Lower leg skin (tissue), 4 donors: ENCODE measurements around the gene EDRF1. TPM values are rescaled to one million over a fixed set of nuclear protein-coding genes. Genes with fewer than 3 reads are reported as not detected.

Experiments
- DNase-seq, 2 donors: peaks; one replicate each; pipeline ENCODE4 v3.0.0-alpha.2; 2019; ENCODE audit warnings: low spot score in 2 of 2
- H3K4me3 ChIP-seq: fragments of 200-600 bp; sonication (generic); 2 replicates; pipeline ENCODE4 v1.5.1; 2017; ENCODE audit warnings: mild to moderate bottlenecking, low read depth; ENCODE audit not compliant: poor library complexity, severe bottlenecking
- POLR2A ChIP-seq, 2 donors: fragments of 450-650 bp; IDR thresholded peaks; one replicate each; pipeline ENCODE4 v1.6.1; 2016 to 2017; ENCODE audit warnings: antibody characterized with exemption in 2 of 2, mild to moderate bottlenecking in 1 of 2, moderate library complexity in 1 of 2
- WGBS, 2 donors: methylation state at CpG; one replicate each; pipeline ENCODE4 v1.1.5; 2018; 5-methylcytosine and 5-hydroxymethylcytosine counted together
- intact Hi-C: fragments of 100-400 bp; cut with DNase I; formaldehyde crosslinking; loops from one replicate; pipeline ENCODE4 v1.15.0; 2023; ENCODE audit warnings: low total_unique reads
- total RNA-seq, 4 donors: library from RNA; depleted of rRNA; stranded (reverse); fragments of >200 nt; gene quantifications; one replicate each; pipeline ENCODE4 v1.1.0, GENCODE V29; 2016
- TF ChIP-seq, protein P1 (sequence below), 3 donors: fragments of 450-650 bp; IDR thresholded peaks; one replicate each; pipeline ENCODE4 v1.5.1; 2016; ENCODE audit warnings: antibody characterized with exemption in 3 of 3, mild to moderate bottlenecking in 3 of 3, moderate library complexity in 2 of 3

The EDRF1 gene
- total RNA-seq, 4 donors from 2014 or later: 12.8 to 20.8 (median 19.3) TPM

- no peak for DNase-seq
- TF ChIP-seq, protein P1, sequence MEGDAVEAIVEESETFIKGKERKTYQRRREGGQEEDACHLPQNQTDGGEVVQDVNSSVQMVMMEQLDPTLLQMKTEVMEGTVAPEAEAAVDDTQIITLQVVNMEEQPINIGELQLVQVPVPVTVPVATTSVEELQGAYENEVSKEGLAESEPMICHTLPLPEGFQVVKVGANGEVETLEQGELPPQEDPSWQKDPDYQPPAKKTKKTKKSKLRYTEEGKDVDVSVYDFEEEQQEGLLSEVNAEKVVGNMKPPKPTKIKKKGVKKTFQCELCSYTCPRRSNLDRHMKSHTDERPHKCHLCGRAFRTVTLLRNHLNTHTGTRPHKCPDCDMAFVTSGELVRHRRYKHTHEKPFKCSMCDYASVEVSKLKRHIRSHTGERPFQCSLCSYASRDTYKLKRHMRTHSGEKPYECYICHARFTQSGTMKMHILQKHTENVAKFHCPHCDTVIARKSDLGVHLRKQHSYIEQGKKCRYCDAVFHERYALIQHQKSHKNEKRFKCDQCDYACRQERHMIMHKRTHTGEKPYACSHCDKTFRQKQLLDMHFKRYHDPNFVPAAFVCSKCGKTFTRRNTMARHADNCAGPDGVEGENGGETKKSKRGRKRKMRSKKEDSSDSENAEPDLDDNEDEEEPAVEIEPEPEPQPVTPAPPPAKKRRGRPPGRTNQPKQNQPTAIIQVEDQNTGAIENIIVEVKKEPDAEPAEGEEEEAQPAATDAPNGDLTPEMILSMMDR (IDR thresholded peaks at IDR 0.05): no peak
- TF ChIP-seq POLR2A (IDR thresholded peaks at IDR 0.05): no peak
- H3K4me3 ChIP-seq: no peak overlapping the region
- intact Hi-C loops: no loop called here
- WGBS, 2 donors: 89 to 93% methylated on average over 1 of the region's 1 CpG
Measured at GRCh38 chr10:125734823-125735222, 15.3 kb downstream of the EDRF1 start.

GRCh38 chr10:125738206-125738605 lies 18.7 kb downstream of the EDRF1 start:
- 92 to 94% methylated on average over 5 of the region's 5 CpGs for WGBS, 2 donors
- no peak overlapping the region for H3K4me3 ChIP-seq
- DNase-seq: no peak
- no peak for TF ChIP-seq POLR2A (IDR thresholded peaks at IDR 0.05)
- TF ChIP-seq, protein P1 (IDR thresholded peaks at IDR 0.05): no peak
- intact Hi-C loops: no loop called here

- H3K4me3 ChIP-seq: no peak overlapping the region
- no peak for DNase-seq
- WGBS, 2 donors: 90 to 92% methylated on average over 7 of the region's 7 CpGs
- intact Hi-C loops: no loop called here
- TF ChIP-seq, protein P1 (IDR thresholded peaks at IDR 0.05): no peak
- TF ChIP-seq POLR2A (IDR thresholded peaks at IDR 0.05): no peak
Measured at GRCh38 chr10:125739994-125740679, 20.6 kb downstream of the EDRF1 start.

GRCh38 chr10:125742465-125742864 lies 23.0 kb downstream of the EDRF1 start:
- 60 to 61% methylated on average over 2 of the region's 2 CpGs for WGBS, 2 donors
- intact Hi-C loops: no loop called here
- no peak for DNase-seq
- no peak for TF ChIP-seq POLR2A (IDR thresholded peaks at IDR 0.05)
- TF ChIP-seq, protein P1 (IDR thresholded peaks at IDR 0.05): no peak
- H3K4me3 ChIP-seq: no peak overlapping the region

- intact Hi-C loops: no loop called here
- 96 to 98% methylated on average over 2 of the region's 2 CpGs for WGBS, 2 donors
- no peak overlapping the region for H3K4me3 ChIP-seq
- TF ChIP-seq POLR2A (IDR thresholded peaks at IDR 0.05): no peak
- TF ChIP-seq, protein P1 (IDR thresholded peaks at IDR 0.05): no peak
- DNase-seq: no peak
Measured at GRCh38 chr10:125744909-125745308, 25.4 kb downstream of the EDRF1 start.

DNA sequence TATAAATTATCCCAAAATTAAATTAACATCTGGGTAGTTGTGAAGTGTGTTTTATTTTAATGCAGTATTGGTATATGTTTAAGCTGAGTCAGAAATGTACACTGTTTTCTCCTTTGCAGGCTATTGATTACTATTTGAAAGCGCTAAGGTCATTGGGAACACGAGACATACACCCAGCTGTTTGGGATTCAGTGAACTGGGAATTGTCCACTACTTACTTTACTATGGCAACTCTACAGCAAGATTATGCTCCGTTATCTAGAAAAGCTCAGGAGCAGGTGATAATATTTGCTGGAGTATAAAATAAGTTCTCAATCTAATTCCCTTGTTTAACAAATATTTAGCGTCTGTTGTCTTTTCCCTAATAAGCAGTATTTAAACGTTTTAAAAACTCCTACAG lies 27.9 kb downstream of the EDRF1 start:
- intact Hi-C loops: no loop called here
- WGBS, 2 donors: 94 to 97% methylated on average over 5 of the region's 5 CpGs
- no peak for DNase-seq
- H3K4me3 ChIP-seq: no peak overlapping the region
- TF ChIP-seq POLR2A (IDR thresholded peaks at IDR 0.05): no peak
- TF ChIP-seq, protein P1 (IDR thresholded peaks at IDR 0.05): no peak
